HG03045 (cell line): ENCODE data around the gene MRPL20.

Experiments used
- ATAC-seq: cut with Tn5 transposase; IDR thresholded peaks from one replicate; pipeline ENCODE4 v1.9.1; 2021; ENCODE audit warnings: mild to moderate bottlenecking, moderate library complexity; ENCODE audit not compliant: unreplicated experiment

The MRPL20 gene

GRCh38 chr1:1366699-1367066 is 40.4 kb downstream of the MRPL20 start:
- no peak for ATAC-seq

- ATAC-seq: no peak
Observed at GRCh38 chr1:1365875-1366698, 41.0 kb downstream of the MRPL20 start.

GRCh38 chr1:1364266-1364665 is 42.8 kb downstream of the MRPL20 start:
- ATAC-seq: no peak

GRCh38 chr1:1361982-1362423 is 45.1 kb downstream of the MRPL20 start:
- ATAC-seq: no peak

- ATAC-seq: no peak
Observed at GRCh38 chr1:1361233-1361981, 45.7 kb downstream of the MRPL20 start.

GRCh38 chr1:1360506-1361169 is 46.5 kb downstream of the MRPL20 start:
- ATAC-seq: no peak

- no peak for ATAC-seq
Observed at GRCh38 chr1:1359664-1360468, 47.2 kb downstream of the MRPL20 start.

GRCh38 chr1:1359308-1359663 is 47.8 kb downstream of the MRPL20 start:
- ATAC-seq: no peak

GRCh38 chr1:1358433-1359271 is 48.4 kb downstream of the MRPL20 start, which contains the start of gene MXRA8:
MXRA8 (minus strand) TSS chr1:1358555; CDS start chr1:1358504, 51 bp downstream.
- ATAC-seq: no peak

- ATAC-seq: no peak
Observed at GRCh38 chr1:1357871-1358432, 49.1 kb downstream of the MRPL20 start.

GRCh38 chr1:1356796-1357401 is 50.2 kb downstream of the MRPL20 start:
- ATAC-seq: no peak

- ATAC-seq: no peak
Observed at GRCh38 chr1:1356166-1356795, 50.8 kb downstream of the MRPL20 start.

- no peak for ATAC-seq
Observed at GRCh38 chr1:1355416-1355815, 51.7 kb downstream of the MRPL20 start.

- ATAC-seq: no peak
Observed at GRCh38 chr1:1354271-1355247, 52.5 kb downstream of the MRPL20 start.

GRCh38 chr1:1353389-1354151 is 53.5 kb downstream of the MRPL20 start:
- ATAC-seq: no peak

- ATAC-seq: no peak
Observed at GRCh38 chr1:1352786-1353388, 54.2 kb downstream of the MRPL20 start.
